ENCODE measurements around the gene RPL11. TPM values are rescaled to one million over a fixed set of nuclear protein-coding genes. Genes with fewer than 3 reads are reported as not detected.

RPL11 gene
- total RNA-seq, 2 experiments from 2014 or later, result 1,767 to 1,891 TPM

DNA sequence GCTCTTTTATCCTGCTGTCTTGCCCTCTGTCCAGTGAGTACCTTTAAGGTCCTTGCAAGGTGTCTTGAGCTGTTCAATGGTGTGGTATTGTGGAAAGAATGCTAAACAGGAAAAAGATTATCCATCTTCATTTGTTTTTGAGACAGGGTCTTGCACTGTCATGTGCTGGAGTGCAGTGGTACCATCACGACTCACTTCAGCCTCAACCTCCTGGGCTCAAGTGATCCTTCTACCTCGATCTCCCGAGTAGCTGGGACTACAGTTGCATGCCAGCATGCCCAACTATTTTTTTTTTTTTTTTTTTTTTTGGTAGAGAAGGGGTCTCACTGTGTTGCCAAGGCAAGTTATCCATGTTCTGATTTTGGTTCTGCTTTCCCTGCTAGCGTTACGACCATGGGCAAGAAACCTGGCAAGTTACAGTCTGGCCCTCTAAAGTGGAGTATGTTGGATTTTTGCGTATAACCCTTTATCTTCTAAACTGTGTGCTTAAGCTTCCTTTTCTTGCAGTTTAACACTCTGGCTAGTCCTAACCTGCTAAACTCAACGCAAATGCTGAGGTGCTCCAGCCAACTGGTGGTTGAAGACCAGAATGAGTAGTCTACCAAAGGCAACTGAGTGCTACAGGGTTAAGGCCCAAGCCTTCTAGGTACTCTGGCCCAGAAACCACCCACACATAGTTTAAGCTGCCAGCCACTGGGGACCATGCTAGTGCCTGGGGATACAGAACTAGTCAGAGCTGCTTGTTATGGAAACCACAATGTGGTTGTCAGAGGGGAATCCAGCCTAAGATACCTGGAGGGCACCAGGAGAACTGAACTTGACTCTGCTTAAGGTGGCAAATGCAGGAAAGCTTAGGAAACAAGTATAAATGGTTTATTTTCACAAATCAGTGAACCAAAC, 7.9 kb downstream of the RPL11 start:
- no peak overlapping the region for H3K27ac ChIP-seq (ENCODE audit: low read depth, low read length, poor library complexity, severe bottlenecking)
- intact Hi-C loops (cut with micrococcal nuclease; ENCODE audit: unreplicated experiment), result no loop called here
- ChIA-PET POLR2A (interaction anchor here (0.6 to 1.2 kb wide), 2 partner anchors 18 to 139 kb away, joined by 3 read pairs; no protein-coding TSS in a partner anchor), CTCF (ENCODE audit: unreplicated experiment) (interaction anchor here (1.3 kb wide), 1 partner anchor 171 kb away, joined by 3 read pairs; no protein-coding TSS in a partner anchor)
- peaks cover 62% of the 10 kb centered on the region for H3K79me2 ChIP-seq (ENCODE audit: insufficient read depth, low read depth, low read length)
- no TSS peak for BruUV-seq (replicated peaks)
- H3K36me3 ChIP-seq (ENCODE audit: insufficient read depth, low read length), result peaks cover 96% of the 10 kb centered on the region
- no peaks in the 10 kb centered on the region for H3K9me2 ChIP-seq (ENCODE audit: insufficient read depth, low read length)
- no peak overlapping the region for H2AFZ ChIP-seq (ENCODE audit: low read length)
- no peak overlapping the region for H3K4me2 ChIP-seq (ENCODE audit: low read length)
- peaks cover 20% of the 10 kb centered on the region for H3K4me1 ChIP-seq (ENCODE audit: insufficient read depth, low read length, poor library complexity, severe bottlenecking)
- peaks cover 44% of the 10 kb centered on the region for H4K20me1 ChIP-seq (ENCODE audit: insufficient read depth, low read length)
- TF ChIP-seq, protein P1, sequence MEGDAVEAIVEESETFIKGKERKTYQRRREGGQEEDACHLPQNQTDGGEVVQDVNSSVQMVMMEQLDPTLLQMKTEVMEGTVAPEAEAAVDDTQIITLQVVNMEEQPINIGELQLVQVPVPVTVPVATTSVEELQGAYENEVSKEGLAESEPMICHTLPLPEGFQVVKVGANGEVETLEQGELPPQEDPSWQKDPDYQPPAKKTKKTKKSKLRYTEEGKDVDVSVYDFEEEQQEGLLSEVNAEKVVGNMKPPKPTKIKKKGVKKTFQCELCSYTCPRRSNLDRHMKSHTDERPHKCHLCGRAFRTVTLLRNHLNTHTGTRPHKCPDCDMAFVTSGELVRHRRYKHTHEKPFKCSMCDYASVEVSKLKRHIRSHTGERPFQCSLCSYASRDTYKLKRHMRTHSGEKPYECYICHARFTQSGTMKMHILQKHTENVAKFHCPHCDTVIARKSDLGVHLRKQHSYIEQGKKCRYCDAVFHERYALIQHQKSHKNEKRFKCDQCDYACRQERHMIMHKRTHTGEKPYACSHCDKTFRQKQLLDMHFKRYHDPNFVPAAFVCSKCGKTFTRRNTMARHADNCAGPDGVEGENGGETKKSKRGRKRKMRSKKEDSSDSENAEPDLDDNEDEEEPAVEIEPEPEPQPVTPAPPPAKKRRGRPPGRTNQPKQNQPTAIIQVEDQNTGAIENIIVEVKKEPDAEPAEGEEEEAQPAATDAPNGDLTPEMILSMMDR (conservative IDR thresholded peaks at IDR 0.05; ENCODE audit: low read length), result no peak
- no peak for TF ChIP-seq EZH2phosphoT487 (IDR thresholded peaks at IDR 0.05; ENCODE audit: borderline replicate concordance, low read depth, low read length)
- H3K9me3 ChIP-seq (ENCODE audit: low read length), result no peaks in the 10 kb centered on the region
- H3K4me3 ChIP-seq (ENCODE audit: low read depth, low read length, poor library complexity, severe bottlenecking), result no peak overlapping the region
- no peak for DNase-seq (ENCODE audit: low spot score)

DNA sequence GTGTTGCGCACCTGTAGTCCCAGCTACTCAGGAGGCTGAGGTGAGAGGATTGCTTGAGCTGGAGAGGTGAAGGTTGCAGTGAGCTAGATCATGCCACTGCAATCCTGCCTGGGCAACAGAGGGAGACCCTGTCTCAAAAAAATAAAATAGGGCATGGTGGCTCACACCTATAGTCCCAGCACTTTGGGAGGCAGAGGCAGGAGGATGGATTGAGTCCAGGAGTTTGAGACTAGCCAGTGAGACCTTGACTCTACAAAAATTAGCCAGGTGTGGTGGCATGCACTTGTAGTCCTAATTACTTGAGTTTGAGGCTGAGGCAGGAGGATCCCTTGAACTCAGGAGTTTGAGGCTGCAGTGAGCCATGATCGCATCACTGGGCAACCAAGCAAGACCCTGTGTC, 9.7 kb downstream of the RPL11 start:
- Histone ChIP-seq H3K4me2 (ENCODE audit: low read length) (no peak overlapping the region), H3K4me3 (ENCODE audit: low read depth, low read length, poor library complexity, severe bottlenecking) (no peak overlapping the region), H3K9me2 (ENCODE audit: insufficient read depth, low read length) (no peaks in the 10 kb centered on the region), H2AFZ (ENCODE audit: low read length) (no peak overlapping the region), H3K79me2 (ENCODE audit: insufficient read depth, low read depth, low read length) (peaks cover 45% of the 10 kb centered on the region), H3K9me3 (ENCODE audit: low read length) (no peaks in the 10 kb centered on the region), H3K36me3 (ENCODE audit: insufficient read depth, low read length) (peaks cover 90% of the 10 kb centered on the region), H3K27ac (ENCODE audit: low read depth, low read length, poor library complexity, severe bottlenecking) (no peak overlapping the region), H4K20me1 (ENCODE audit: insufficient read depth, low read length) (peaks cover 27% of the 10 kb centered on the region), H3K4me1 (ENCODE audit: insufficient read depth, low read length, poor library complexity, severe bottlenecking) (peaks cover 2% of the 10 kb centered on the region)
- ChIA-PET CTCF (ENCODE audit: unreplicated experiment) (no interaction called here), POLR2A (no interaction called here)
- no peak for DNase-seq (ENCODE audit: low spot score)
- no peak for TF ChIP-seq EZH2phosphoT487 (IDR thresholded peaks at IDR 0.05; ENCODE audit: borderline replicate concordance, low read depth, low read length)
- TF ChIP-seq, protein P1 (conservative IDR thresholded peaks at IDR 0.05; ENCODE audit: low read length), result no peak
- no TSS peak for BruUV-seq (replicated peaks)
- intact Hi-C loops (cut with micrococcal nuclease; ENCODE audit: unreplicated experiment), result no loop called here

DNA sequence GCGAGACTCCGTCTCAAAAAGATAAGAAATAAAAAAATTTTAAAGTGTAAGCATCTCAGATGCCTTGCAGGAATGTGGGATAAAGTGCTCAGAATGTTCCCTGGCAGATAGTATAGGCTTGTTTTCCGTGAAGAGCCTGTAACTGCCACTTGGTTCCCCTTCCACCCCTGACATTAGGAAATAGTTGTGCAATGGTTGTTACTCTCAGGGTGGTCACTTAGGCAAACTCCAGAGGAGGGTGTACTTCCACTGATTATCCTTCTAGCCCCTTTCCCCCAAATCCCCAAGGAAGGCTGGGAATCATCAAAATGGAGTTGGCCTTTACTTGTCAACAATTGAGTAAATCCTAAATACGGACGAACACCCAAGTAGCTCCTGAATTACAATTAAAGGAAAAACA, 10.4 kb downstream of the RPL11 start:
- Histone ChIP-seq H3K4me1 (ENCODE audit: insufficient read depth, low read length, poor library complexity, severe bottlenecking) (no peaks in the 10 kb centered on the region), H4K20me1 (ENCODE audit: insufficient read depth, low read length) (peaks cover 27% of the 10 kb centered on the region), H3K79me2 (ENCODE audit: insufficient read depth, low read depth, low read length) (peaks cover 38% of the 10 kb centered on the region), H3K4me3 (ENCODE audit: low read depth, low read length, poor library complexity, severe bottlenecking) (no peak overlapping the region), H3K27ac (ENCODE audit: low read depth, low read length, poor library complexity, severe bottlenecking) (no peak overlapping the region), H3K9me2 (ENCODE audit: insufficient read depth, low read length) (no peaks in the 10 kb centered on the region), H3K9me3 (ENCODE audit: low read length) (no peaks in the 10 kb centered on the region), H3K36me3 (ENCODE audit: insufficient read depth, low read length) (peaks cover 83% of the 10 kb centered on the region), H2AFZ (ENCODE audit: low read length) (no peak overlapping the region), H3K4me2 (ENCODE audit: low read length) (no peak overlapping the region)
- TF ChIP-seq, protein P1 (conservative IDR thresholded peaks at IDR 0.05; ENCODE audit: low read length), result no peak
- no peak for TF ChIP-seq EZH2phosphoT487 (IDR thresholded peaks at IDR 0.05; ENCODE audit: borderline replicate concordance, low read depth, low read length)
- no peak for DNase-seq (ENCODE audit: low spot score)
- ChIA-PET CTCF (ENCODE audit: unreplicated experiment) (no interaction called here), POLR2A (interaction anchor here (0.6 kb wide), 1 partner anchor 691 kb away, joined by 3 read pairs; no protein-coding TSS in a partner anchor)
- no TSS peak for BruUV-seq (replicated peaks)
- intact Hi-C loops (cut with micrococcal nuclease; ENCODE audit: unreplicated experiment), result no loop called here

All from OCI-LY7 (cell line).